ENCODE measurements around the gene ABCF2.

ABCF2 gene

DNA sequence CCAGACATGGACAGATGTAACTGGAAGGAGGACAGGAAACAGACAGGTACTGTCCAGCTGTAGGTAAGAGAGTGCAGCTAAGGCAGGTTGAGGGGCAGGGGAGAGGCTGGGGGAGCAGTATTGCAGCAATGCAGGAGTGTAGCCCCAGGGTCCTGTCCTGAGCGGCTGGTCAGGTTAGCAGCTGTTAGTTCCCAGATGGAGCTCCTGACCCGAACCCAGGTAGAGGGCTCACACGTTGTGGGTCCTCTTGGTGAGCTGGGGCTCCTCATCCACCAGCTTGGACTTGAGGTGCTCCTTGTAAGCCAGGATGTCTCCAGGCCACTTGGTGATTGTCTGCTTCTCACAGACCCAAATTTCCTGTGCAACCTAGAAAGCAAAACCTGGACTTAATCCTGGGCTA, 13.2 kb downstream of the ABCF2 start:
- ATAC-seq (ENCODE audit: low read depth) (no peak), DNase-seq (ENCODE audit: low spot score) (no peak)
- no peaks in the 10 kb centered on the region for H3K9me3 ChIP-seq (ENCODE audit: severe bottlenecking)
- H3K36me3 ChIP-seq (ENCODE audit: low read depth), result peaks cover 55% of the 10 kb centered on the region
- H3K27ac ChIP-seq (ENCODE audit: poor library complexity, severe bottlenecking), result no peak overlapping the region
- H3K27me3 ChIP-seq (ENCODE audit: insufficient read depth, poor library complexity, severe bottlenecking), result no peaks in the 10 kb centered on the region
- TF ChIP-seq, protein P1, sequence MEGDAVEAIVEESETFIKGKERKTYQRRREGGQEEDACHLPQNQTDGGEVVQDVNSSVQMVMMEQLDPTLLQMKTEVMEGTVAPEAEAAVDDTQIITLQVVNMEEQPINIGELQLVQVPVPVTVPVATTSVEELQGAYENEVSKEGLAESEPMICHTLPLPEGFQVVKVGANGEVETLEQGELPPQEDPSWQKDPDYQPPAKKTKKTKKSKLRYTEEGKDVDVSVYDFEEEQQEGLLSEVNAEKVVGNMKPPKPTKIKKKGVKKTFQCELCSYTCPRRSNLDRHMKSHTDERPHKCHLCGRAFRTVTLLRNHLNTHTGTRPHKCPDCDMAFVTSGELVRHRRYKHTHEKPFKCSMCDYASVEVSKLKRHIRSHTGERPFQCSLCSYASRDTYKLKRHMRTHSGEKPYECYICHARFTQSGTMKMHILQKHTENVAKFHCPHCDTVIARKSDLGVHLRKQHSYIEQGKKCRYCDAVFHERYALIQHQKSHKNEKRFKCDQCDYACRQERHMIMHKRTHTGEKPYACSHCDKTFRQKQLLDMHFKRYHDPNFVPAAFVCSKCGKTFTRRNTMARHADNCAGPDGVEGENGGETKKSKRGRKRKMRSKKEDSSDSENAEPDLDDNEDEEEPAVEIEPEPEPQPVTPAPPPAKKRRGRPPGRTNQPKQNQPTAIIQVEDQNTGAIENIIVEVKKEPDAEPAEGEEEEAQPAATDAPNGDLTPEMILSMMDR (IDR thresholded peaks at IDR 0.05; ENCODE audit: poor library complexity, severe bottlenecking), result no peak
- no peaks in the 10 kb centered on the region for H3K4me1 ChIP-seq (ENCODE audit: insufficient read depth, poor library complexity, severe bottlenecking)
- no peak overlapping the region for H3K4me3 ChIP-seq (ENCODE audit: severe bottlenecking)

GRCh38 chr7:151212626-151213025, 14.4 kb downstream of the ABCF2 start:
- peaks cover 44% of the 10 kb centered on the region for H3K36me3 ChIP-seq (ENCODE audit: low read depth)
- H3K27me3 ChIP-seq (ENCODE audit: insufficient read depth, poor library complexity, severe bottlenecking), result no peaks in the 10 kb centered on the region

DNA sequence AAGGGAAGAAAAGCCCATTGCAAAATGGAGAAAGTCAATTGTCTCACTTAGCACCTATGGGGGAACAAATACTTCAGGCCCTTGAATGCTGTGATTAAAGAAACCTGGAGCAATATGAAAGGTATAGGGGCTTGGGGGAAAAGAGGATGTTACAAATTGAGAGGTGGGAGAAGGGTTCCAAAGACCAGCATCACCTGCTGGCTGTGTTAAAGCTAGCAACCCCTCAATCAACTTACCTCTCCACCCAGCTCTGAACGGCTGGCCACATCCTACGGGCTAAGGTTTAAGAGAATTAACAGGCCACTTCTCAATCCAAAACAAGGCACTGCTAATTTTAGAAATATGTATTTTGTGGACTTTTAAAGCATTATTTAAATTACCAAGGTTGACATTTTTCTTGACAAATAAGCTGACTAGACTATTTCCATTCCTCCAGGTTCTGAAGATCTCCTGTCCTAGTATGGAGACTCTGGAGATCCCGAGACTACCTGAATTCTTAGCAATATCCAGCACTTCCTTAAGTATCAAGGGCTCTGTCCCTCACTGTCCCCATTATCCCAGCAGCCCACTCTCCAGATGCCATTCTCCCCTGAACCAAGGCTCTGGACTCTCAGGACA, 15.7 kb downstream of the ABCF2 start:
- no peaks in the 10 kb centered on the region for H3K4me1 ChIP-seq (ENCODE audit: insufficient read depth, poor library complexity, severe bottlenecking)
- peaks cover 31% of the 10 kb centered on the region for H3K36me3 ChIP-seq (ENCODE audit: low read depth)
- ATAC-seq (ENCODE audit: low read depth) (no peak), DNase-seq (ENCODE audit: low spot score) (no peak)
- no peak overlapping the region for H3K4me3 ChIP-seq (ENCODE audit: severe bottlenecking)
- no peaks in the 10 kb centered on the region for H3K27me3 ChIP-seq (ENCODE audit: insufficient read depth, poor library complexity, severe bottlenecking)
- H3K27ac ChIP-seq (ENCODE audit: poor library complexity, severe bottlenecking), result no peak overlapping the region
- TF ChIP-seq, protein P1 (IDR thresholded peaks at IDR 0.05; ENCODE audit: poor library complexity, severe bottlenecking), result no peak
- no peaks in the 10 kb centered on the region for H3K9me3 ChIP-seq (ENCODE audit: severe bottlenecking)

More at GRCh38 chr7:151212626-151213025, 14.4 kb downstream of the ABCF2 start:
- H3K4me1 ChIP-seq (ENCODE audit: insufficient read depth, poor library complexity, severe bottlenecking), result no peaks in the 10 kb centered on the region
- TF ChIP-seq, protein P1 (IDR thresholded peaks at IDR 0.05; ENCODE audit: poor library complexity, severe bottlenecking), result no peak
- no peak overlapping the region for H3K27ac ChIP-seq (ENCODE audit: poor library complexity, severe bottlenecking)
- H3K4me3 ChIP-seq (ENCODE audit: severe bottlenecking), result no peak overlapping the region
- no peaks in the 10 kb centered on the region for H3K9me3 ChIP-seq (ENCODE audit: severe bottlenecking)
- ATAC-seq (ENCODE audit: low read depth) (peak; percentile 52; the same call in 2 of the 3 replicates), DNase-seq (ENCODE audit: low spot score) (no peak)

DNA sequence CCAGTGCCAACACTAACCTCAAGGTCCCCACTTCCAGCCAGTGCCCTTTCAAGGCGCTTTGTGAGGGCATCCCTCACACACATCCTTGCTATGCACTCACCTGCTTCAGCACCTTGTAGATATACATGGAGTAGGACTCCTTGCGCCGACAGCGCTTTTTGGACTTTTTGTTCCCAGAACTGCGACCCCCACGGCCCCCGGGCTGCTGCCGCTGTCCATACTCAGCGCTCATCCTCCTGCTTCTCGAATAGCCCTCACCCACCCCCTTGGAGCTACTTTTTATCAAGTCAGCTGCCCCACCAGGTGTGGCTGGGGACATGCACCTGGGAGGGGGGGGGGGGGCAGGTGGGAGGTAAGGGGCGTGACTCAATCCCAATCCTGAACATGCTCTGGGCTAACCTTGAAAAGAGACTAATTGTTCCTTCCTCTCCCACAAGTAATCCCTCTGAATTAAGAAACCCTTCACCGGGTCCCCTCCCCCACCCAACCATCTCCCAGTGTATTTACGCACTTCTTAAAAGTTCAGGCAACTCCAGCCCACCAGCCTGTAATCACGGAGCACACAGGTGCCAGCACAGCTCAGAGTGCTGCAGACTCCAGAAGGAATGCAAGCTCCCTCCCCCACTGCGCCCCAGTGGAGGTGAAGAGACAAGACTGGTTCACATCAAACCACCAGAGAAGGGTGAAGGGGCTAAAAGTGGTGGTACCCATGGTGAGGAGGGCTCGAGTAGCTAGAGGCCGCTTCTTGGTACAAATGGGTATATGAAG, 16.7 kb downstream of the ABCF2 start, which contains the start of gene H2BK1:
TSS of gene H2BK1 (minus strand) at position 402 of the 768 bp plus-strand sequence. CDS start at position 232, 170 bp downstream.
- TF ChIP-seq, protein P1 (IDR thresholded peaks at IDR 0.05; ENCODE audit: poor library complexity, severe bottlenecking), result no peak
- ATAC-seq (ENCODE audit: low read depth), result no peak
- Histone ChIP-seq H3K36me3 (ENCODE audit: low read depth) (peaks cover 21% of the 10 kb centered on the region), H3K4me1 (ENCODE audit: insufficient read depth, poor library complexity, severe bottlenecking) (no peaks in the 10 kb centered on the region), H3K9me3 (ENCODE audit: severe bottlenecking) (no peaks in the 10 kb centered on the region), H3K27ac (ENCODE audit: poor library complexity, severe bottlenecking) (no peak within 1 kb of the TSS), H3K27me3 (ENCODE audit: insufficient read depth, poor library complexity, severe bottlenecking) (peaks cover 10% of the 10 kb centered on the region), H3K4me3 (ENCODE audit: severe bottlenecking) (no peak within 1 kb of the TSS)
- peak; percentile 36 for DNase-seq (ENCODE audit: low spot score)
